Testis (tissue), 2 donors: ENCODE measurements around the gene RAP1GAP2.

ENCODE experiments used
- CTCF ChIP-seq, 3 experiments: fragments of 450-650 bp in 2 of 3; fragments of 200-600 bp in 1 of 3; sonication (generic) in 1 of 3; IDR thresholded peaks; one replicate each; pipeline ENCODE4 v1.5.1; 2016 to 2019; ENCODE audit warnings: antibody characterized with exemption in 3 of 3, mild to moderate bottlenecking in 2 of 3, moderate library complexity in 1 of 3
- POLR2A ChIP-seq: fragments of 450-650 bp; IDR thresholded peaks from one replicate; pipeline ENCODE4 v1.6.1; 2017; ENCODE audit warnings: antibody characterized with exemption, mild to moderate bottlenecking, moderate library complexity

DNA sequence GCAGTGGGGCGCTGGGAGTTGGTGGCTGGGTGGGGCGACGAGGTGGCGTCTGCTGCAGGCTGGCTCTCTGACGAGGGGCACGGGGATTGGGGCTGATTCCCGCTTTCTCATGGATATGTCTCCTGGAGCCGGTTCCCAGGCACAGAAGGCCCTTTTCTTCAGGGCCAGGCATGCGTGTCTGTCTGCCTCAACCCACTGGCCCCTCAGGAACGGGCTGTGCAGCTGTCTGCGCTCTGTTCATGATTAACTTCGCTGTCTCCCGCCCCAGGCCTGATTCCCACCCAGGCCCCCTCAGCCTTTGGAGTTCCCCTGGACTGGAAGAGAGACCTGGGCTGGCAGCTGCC lies 53.1 kb downstream of the RAP1GAP2 start:
- TF ChIP-seq CTCF (IDR thresholded peaks at IDR 0.05) = no peak
- TF ChIP-seq POLR2A = no peak
